Gastroesophageal sphincter (tissue), 4 donors: ENCODE results near the gene PXDC1. TPM values are rescaled to one million over a fixed set of nuclear protein-coding genes. Genes with fewer than 3 reads are reported as not detected.

Source experiments
- ATAC-seq: fragments of 150-250 bp; one replicate; pipeline ENCODE4 v1.9.1; 2016; ENCODE audit warnings: mild to moderate bottlenecking, moderate library complexity
- H3K27ac ChIP-seq, 4 donors: fragments of 200-600 bp; sonication (generic) in 3 of 4; 1 replicate in 3 of 4; 2 replicates in 1 of 4; pipeline ENCODE4 v1.5.1; 2016 to 2019
- H3K27me3 ChIP-seq: fragments of 200-600 bp; sonication (generic); one replicate; pipeline ENCODE4 v1.5.1; 2019
- H3K36me3 ChIP-seq, 2 donors: fragments of 200-600 bp; sonication (generic); one replicate each; pipeline ENCODE4 v1.5.1; 2019; ENCODE audit warnings: control low read depth in 1 of 2
- H3K4me1 ChIP-seq, 3 donors: fragments of 200-600 bp; sonication (generic); 1 replicate in 2 of 3; 2 replicates in 1 of 3; pipeline ENCODE4 v1.5.1; 2016 to 2019; ENCODE audit warnings: control low read depth in 2 of 3
- H3K4me3 ChIP-seq, 2 donors: fragments of 200-600 bp; sonication (generic); one replicate each; pipeline ENCODE4 v1.5.1; 2019; ENCODE audit warnings: mild to moderate bottlenecking in 1 of 2, moderate library complexity in 1 of 2
- H3K9me3 ChIP-seq, 3 donors: fragments of 200-600 bp; sonication (generic); one replicate each; pipeline ENCODE4 v1.5.1; 2017 to 2019; ENCODE audit warnings: control low read depth in 2 of 3
- EP300 ChIP-seq: sonication (generic); formaldehyde crosslinking; IDR thresholded peaks from one replicate; pipeline ENCODE4 v1.6.1; 2017; ENCODE audit warnings: antibody characterized with exemption, mild to moderate bottlenecking
- POLR2A ChIP-seq, 2 donors: fragments of 450-650 bp; IDR thresholded peaks; one replicate each; pipeline ENCODE4 v1.6.1; 2017; ENCODE audit warnings: antibody characterized with exemption in 2 of 2, mild to moderate bottlenecking in 2 of 2, moderate library complexity in 1 of 2
- POLR2AphosphoS5 ChIP-seq: sonication (generic); formaldehyde crosslinking; IDR thresholded peaks from one replicate; pipeline ENCODE4 v1.6.1; 2017; ENCODE audit warnings: antibody characterized with exemption
- WGBS, 2 donors: methylation state at CpG; one replicate each; pipeline ENCODE4 v1.1.5; 2018; ENCODE audit warnings: low coverage in 1 of 2; 5-methylcytosine and 5-hydroxymethylcytosine counted together
- total RNA-seq, 4 donors: library from RNA; depleted of rRNA; stranded (reverse); fragments of >200 nt; gene quantifications; one replicate each; pipeline ENCODE4 v1.1.0, GENCODE V29; 2016
- TF ChIP-seq, protein P1 (sequence below), 4 experiments: fragments of 200-600 bp in 2 of 4; fragments of 450-650 bp in 2 of 4; sonication (generic) in 1 of 4; IDR thresholded peaks; one replicate each; pipeline ENCODE4 v1.5.1; 2017 to 2019; ENCODE audit warnings: antibody characterized with exemption in 4 of 4, mild to moderate bottlenecking in 2 of 4, moderate library complexity in 2 of 4

PXDC1 gene
- total RNA-seq, 4 donors from 2014 or later, result 78.3 to 182 (median 152) TPM

DNA sequence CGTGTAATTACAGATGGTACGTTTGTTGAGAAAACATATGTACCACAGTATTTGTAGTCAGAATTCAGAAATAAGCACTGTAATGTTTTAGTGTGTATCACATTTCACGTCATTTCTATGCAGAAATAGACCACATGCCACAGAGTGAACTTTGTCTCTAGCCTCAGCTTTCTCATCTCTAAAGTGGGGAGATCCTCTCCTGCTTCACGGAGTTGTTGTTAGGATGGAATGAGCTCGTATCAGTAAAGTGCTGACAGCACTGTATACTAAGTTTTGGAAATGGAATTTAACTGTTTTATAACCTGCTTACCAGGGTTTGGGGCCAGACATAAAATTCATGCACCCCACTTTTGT, 34.2 kb upstream of the PXDC1 start:
- 89% methylated on average over 5 of the region's 5 CpGs for WGBS, 2 donors
- ATAC-seq, result no peak

DNA sequence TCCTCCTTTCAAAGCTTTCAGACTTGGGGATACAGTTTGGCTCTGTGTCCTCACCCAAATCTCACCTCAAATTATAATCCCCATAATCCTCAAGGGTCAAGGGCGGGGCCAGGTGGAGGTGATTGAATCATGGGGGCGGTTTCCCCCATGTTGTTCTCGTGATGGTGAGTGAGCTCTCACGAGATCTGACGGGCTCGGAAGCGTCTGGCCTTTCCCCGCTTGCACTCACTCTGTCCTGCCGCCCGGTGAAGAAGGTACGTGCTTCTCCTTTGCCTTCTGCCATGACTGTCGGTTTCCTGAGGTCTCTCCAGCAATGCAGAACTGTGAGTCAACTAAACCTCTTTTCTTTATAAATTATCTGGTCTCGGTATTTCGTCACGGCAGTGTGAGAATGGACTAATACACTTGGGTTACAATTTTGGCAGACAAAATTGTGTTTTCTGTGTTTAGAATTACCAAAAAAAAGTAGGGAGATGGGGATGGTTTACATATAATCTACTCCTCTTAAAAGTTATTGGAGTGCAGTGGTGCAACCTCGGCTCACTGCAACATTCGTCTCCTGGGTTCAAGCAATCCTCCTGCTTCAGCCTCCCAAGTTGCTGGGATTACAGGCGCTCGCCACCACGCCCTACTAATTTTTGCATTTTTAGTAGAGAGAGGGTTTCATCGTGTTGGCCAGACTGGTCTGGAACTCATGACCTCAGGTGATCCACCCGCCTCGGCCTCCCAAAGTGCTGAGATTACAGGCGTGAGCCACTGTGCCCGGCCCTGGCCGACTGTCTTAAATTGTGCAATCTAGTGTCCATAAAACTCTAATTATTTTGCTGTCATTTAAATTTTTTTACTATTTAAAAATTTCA, 33.6 kb upstream of the PXDC1 start:
- Histone ChIP-seq H3K27me3 (no peaks in the 10 kb centered on the region), H3K4me1 (no peaks in the 10 kb centered on the region), H3K27ac (no peak overlapping the region), H3K9me3 (no peaks in the 10 kb centered on the region), H3K4me3 (no peak overlapping the region), H3K36me3 (no peaks in the 10 kb centered on the region)
- no peak for TF ChIP-seq POLR2AphosphoS5
- TF ChIP-seq, protein P1, sequence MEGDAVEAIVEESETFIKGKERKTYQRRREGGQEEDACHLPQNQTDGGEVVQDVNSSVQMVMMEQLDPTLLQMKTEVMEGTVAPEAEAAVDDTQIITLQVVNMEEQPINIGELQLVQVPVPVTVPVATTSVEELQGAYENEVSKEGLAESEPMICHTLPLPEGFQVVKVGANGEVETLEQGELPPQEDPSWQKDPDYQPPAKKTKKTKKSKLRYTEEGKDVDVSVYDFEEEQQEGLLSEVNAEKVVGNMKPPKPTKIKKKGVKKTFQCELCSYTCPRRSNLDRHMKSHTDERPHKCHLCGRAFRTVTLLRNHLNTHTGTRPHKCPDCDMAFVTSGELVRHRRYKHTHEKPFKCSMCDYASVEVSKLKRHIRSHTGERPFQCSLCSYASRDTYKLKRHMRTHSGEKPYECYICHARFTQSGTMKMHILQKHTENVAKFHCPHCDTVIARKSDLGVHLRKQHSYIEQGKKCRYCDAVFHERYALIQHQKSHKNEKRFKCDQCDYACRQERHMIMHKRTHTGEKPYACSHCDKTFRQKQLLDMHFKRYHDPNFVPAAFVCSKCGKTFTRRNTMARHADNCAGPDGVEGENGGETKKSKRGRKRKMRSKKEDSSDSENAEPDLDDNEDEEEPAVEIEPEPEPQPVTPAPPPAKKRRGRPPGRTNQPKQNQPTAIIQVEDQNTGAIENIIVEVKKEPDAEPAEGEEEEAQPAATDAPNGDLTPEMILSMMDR (IDR thresholded peaks at IDR 0.05), result no peak
- WGBS, 2 donors, result 94% methylated on average over 3 to 18 of the region's 26 CpGs
- ATAC-seq, result no peak

More for the DNA sequence above, 34.2 kb upstream of the PXDC1 start:
- Histone ChIP-seq H3K27ac (no peak overlapping the region), H3K4me1 (no peaks in the 10 kb centered on the region), H3K36me3 (no peaks in the 10 kb centered on the region), H3K9me3 (no peaks in the 10 kb centered on the region), H3K4me3 (no peak overlapping the region), H3K27me3 (no peaks in the 10 kb centered on the region)
- TF ChIP-seq POLR2AphosphoS5 (no peak), POLR2A (IDR thresholded peaks at IDR 0.05) (no peak), EP300 (no peak)
- TF ChIP-seq, protein P1 (IDR thresholded peaks at IDR 0.05), result no peak

DNA sequence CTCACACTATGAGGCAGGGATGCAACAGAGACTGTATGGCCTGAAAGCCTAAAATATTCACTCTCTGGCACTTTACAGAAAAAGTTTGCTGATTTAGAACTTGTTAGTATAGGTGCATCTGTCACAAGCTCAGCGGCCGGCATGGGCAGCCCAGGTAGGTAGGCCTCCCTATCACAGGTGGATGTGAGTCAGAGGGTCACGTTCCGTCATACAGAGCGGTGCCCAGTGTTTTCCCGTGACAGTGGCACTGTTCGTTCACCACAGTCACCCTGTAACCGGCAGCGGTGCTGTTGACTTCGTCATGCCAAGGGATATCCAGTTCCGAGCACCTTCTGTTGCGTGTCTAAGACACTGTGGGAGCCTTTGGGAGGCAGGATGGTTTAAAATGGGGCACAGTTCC, 32.9 kb upstream of the PXDC1 start:
- WGBS, 2 donors, result 90 to 91% methylated on average over 8 to 12 of the region's 12 CpGs
- Histone ChIP-seq H3K27ac (no peak overlapping the region), H3K4me1 (no peaks in the 10 kb centered on the region), H3K9me3 (no peaks in the 10 kb centered on the region), H3K4me3 (no peak overlapping the region), H3K36me3 (no peaks in the 10 kb centered on the region), H3K27me3 (no peaks in the 10 kb centered on the region)
- no peak for ATAC-seq
- no peak for TF ChIP-seq POLR2AphosphoS5
- no peak for TF ChIP-seq EP300
- TF ChIP-seq POLR2A (IDR thresholded peaks at IDR 0.05), result no peak
- TF ChIP-seq, protein P1 (IDR thresholded peaks at IDR 0.05), result no peak

DNA sequence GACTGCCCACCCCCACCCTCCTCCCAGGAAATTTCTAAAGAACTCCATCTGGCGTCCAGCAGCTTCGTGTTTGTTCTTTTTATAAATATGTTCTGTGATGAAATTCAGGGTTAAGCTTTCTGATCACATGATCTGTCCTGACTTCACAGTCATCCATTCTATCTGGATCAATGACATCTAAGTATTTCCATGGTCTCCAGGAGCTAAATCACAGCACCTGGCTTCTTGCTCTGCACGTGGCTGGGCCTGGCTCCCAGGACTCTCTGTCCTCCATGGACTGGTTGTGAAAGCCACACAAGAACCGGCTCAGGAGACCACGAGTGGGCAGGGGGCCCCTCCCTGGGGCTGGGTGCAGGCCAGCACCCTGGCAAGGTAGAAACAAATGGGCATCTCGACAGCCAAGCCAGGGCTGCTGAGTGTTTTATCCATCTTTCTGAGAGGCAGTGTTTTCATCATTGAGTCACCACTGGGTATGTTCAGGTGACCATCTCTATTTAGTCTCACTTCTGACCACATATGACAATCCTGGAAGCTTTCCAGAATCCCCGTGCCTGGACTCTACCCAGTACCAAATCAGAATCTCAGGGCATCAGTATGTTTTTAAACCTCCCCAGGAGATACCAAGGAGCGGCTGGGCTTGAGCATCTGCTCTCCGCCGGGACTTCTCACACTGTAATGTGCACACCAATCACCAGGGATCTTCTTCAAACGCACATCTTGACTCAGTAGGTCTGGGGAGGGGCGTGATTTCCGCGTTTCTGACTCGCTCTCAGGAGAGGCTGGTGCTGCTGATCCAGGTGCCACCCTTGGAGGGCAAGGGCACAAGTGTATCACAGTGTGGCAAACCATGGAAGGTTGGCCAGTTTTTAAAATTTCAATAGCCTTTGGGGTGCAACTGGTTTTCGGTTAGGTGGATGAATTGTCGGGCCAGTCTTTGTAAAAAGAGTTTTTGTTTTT, 31.6 kb upstream of the PXDC1 start:
- Histone ChIP-seq H3K4me1 (no peaks in the 10 kb centered on the region), H3K9me3 (no peaks in the 10 kb centered on the region), H3K27me3 (no peaks in the 10 kb centered on the region), H3K4me3 (no peak overlapping the region), H3K27ac (no peak overlapping the region), H3K36me3 (no peaks in the 10 kb centered on the region)
- peak; percentile 46 for ATAC-seq
- WGBS, 2 donors, result 73 to 79% methylated on average over 9 to 13 of the region's 17 CpGs
- TF ChIP-seq POLR2A (IDR thresholded peaks at IDR 0.05) (no peak), EP300 (no peak), POLR2AphosphoS5 (no peak)
- TF ChIP-seq, protein P1 (IDR thresholded peaks at IDR 0.05), result no peak
